HG03521 (cell line): ENCODE measurements around the gene AKAP7.
"Not testable (repeated sequence)": the region's sequence is repeated elsewhere in the genome, so short reads cannot be mapped to it uniquely, and the experiment has no call there.

Source experiments
- ATAC-seq: cut with Tn5 transposase; IDR thresholded peaks from one replicate; pipeline ENCODE4 v1.9.1; 2021; ENCODE audit warnings: mild to moderate bottlenecking, moderate library complexity; ENCODE audit not compliant: unreplicated experiment

AKAP7 gene

GRCh38 chr6:131135244-131136020 lies at the start of gene AKAP7:
AKAP7 (plus strand) TSS chr6:131135467; CDS start chr6:131135764, 297 bp downstream.
- ATAC-seq, result peak; percentile 68

GRCh38 chr6:131090339-131090738 lies 44.9 kb upstream of the AKAP7 start:
- ATAC-seq, result not testable (repeated sequence)

GRCh38 chr6:131091944-131092343 lies 43.3 kb upstream of the AKAP7 start:
- not testable (repeated sequence) for ATAC-seq

- ATAC-seq, result no peak
These were observed 41.9 kb upstream of the AKAP7 start for GRCh38 chr6:131093334-131093733.

GRCh38 chr6:131096786-131097185 lies 38.5 kb upstream of the AKAP7 start:
- no peak for ATAC-seq

GRCh38 chr6:131101911-131102680 lies 33.2 kb upstream of the AKAP7 start:
- no peak for ATAC-seq

- no peak for ATAC-seq
These were observed 32.0 kb upstream of the AKAP7 start for GRCh38 chr6:131103296-131103695.

- ATAC-seq, result no peak
These were observed 31.4 kb upstream of the AKAP7 start for GRCh38 chr6:131103901-131104300.

- ATAC-seq, result no peak
These were observed 28.1 kb upstream of the AKAP7 start for GRCh38 chr6:131107151-131107550.

GRCh38 chr6:131112249-131112648 lies 23.0 kb upstream of the AKAP7 start:
- no peak for ATAC-seq

GRCh38 chr6:131115651-131116050 lies 19.6 kb upstream of the AKAP7 start:
- ATAC-seq, result no peak

GRCh38 chr6:131116321-131116720 lies 18.9 kb upstream of the AKAP7 start:
- ATAC-seq, result no peak

GRCh38 chr6:131116755-131117360 lies 18.4 kb upstream of the AKAP7 start:
- no peak for ATAC-seq

- ATAC-seq, result no peak
These were observed 17.4 kb upstream of the AKAP7 start for GRCh38 chr6:131117878-131118277.

GRCh38 chr6:131122007-131122406 lies 13.3 kb upstream of the AKAP7 start:
- ATAC-seq, result no peak

- ATAC-seq, result no peak
These were observed 12.8 kb upstream of the AKAP7 start for GRCh38 chr6:131122516-131122915.

- ATAC-seq, result no peak
These were observed 10.8 kb upstream of the AKAP7 start for GRCh38 chr6:131124336-131125071.

GRCh38 chr6:131125431-131125830 lies 9.8 kb upstream of the AKAP7 start:
- no peak for ATAC-seq

GRCh38 chr6:131129689-131130553 lies 5.3 kb upstream of the AKAP7 start:
- no peak for ATAC-seq

- no peak for ATAC-seq
These were observed 4.7 kb upstream of the AKAP7 start for GRCh38 chr6:131130554-131130940.
